Stomach (tissue), 9 donors: ENCODE data around the gene TMOD1. TPM values are rescaled to one million over a fixed set of nuclear protein-coding genes. Genes with fewer than 3 reads are reported as not detected.

Experiments
- DNase-seq, 2 donors: peaks; one replicate each; pipeline versions ENCODE4 v3.0.0 to v3.0.0-alpha.2; 2013 to 2019
- H3K27ac ChIP-seq, 5 donors: fragments of 200-600 bp in 4 of 5; sonication (generic) in 4 of 5; one replicate each; pipeline ENCODE4 v1.5.1; 2013 to 2019; ENCODE audit warnings: mild to moderate bottlenecking in 1 of 5, moderate library complexity in 1 of 5
- H3K27me3 ChIP-seq, 3 donors: fragments of 200-600 bp; sonication (generic); one replicate each; pipeline ENCODE4 v1.5.1; 2017 to 2019; ENCODE audit warnings: mixed run types in 1 of 3
- H3K36me3 ChIP-seq, 4 donors: fragments of 200-600 bp; sonication (generic); 1 replicate in 3 of 4; 2 replicates in 1 of 4; pipeline ENCODE4 v1.5.1; 2016 to 2019
- H3K4me1 ChIP-seq, 4 donors: fragments of 200-600 bp; sonication (generic); one replicate each; pipeline ENCODE4 v1.5.1; 2016 to 2019
- H3K4me3 ChIP-seq, 4 donors: fragments of 200-600 bp; sonication (generic) in 3 of 4; one replicate each; pipeline ENCODE4 v1.5.1; 2016 to 2019; ENCODE audit warnings: mild to moderate bottlenecking in 1 of 4
- H3K9me3 ChIP-seq, 4 donors: fragments of 200-600 bp; sonication (generic); one replicate each; pipeline ENCODE4 v1.5.1; 2016 to 2019
- EP300 ChIP-seq: sonication (generic); formaldehyde crosslinking; IDR thresholded peaks from one replicate; pipeline ENCODE4 v1.6.1; 2017; ENCODE audit warnings: antibody characterized with exemption
- POLR2A ChIP-seq, 4 donors: fragments of 450-650 bp; IDR thresholded peaks; one replicate each; pipeline ENCODE4 v1.6.1; 2016; ENCODE audit warnings: antibody characterized with exemption in 4 of 4, control low read depth in 2 of 4, mild to moderate bottlenecking in 1 of 4, moderate library complexity in 1 of 4
- POLR2AphosphoS5 ChIP-seq, 3 donors: sonication (generic); formaldehyde crosslinking; IDR thresholded peaks; one replicate each; pipeline ENCODE4 v1.6.1; 2016; ENCODE audit warnings: antibody characterized with exemption in 3 of 3
- WGBS, 5 donors: extraction: QIAGEN DNeasy Blood & Tissue Kit in 3 of 5; methylation state at CpG; one replicate each; pipeline versions ENCODE4 v1.1.5 to v1.1.7; 2013 to 2018; 5-methylcytosine and 5-hydroxymethylcytosine counted together
- intact Hi-C: fragments of 100-400 bp; cut with DNase I; formaldehyde crosslinking; loops from one replicate; pipeline ENCODE4 v1.15.1; 2023; ENCODE audit warnings: low total_unique reads
- polyA plus RNA-seq, 3 donors: library from polyadenylated mRNA; stranded (reverse); fragments of 200-250 nt; gene quantifications; one replicate each; pipeline ENCODE4 v1.2.3, GENCODE V29; 2013
- total RNA-seq, 5 donors: library from RNA; depleted of rRNA; stranded (reverse); fragments of >200 nt; gene quantifications; one replicate each; pipeline versions ENCODE4 v1.1.0 to v1.2.3, GENCODE V29; 2014 to 2016
- TF ChIP-seq, protein P1 (sequence below), 7 experiments: fragments of 450-650 bp in 4 of 7; fragments of 200-600 bp in 3 of 7; sonication (generic) in 3 of 7; IDR thresholded peaks; one replicate each; pipeline ENCODE4 v1.5.1; 2016 to 2019; ENCODE audit warnings: antibody characterized with exemption in 7 of 7, control low read depth in 2 of 7, mild to moderate bottlenecking in 1 of 7
- donor health status: healthy with polysubstance abuse.
- donor health status: Bipolar disorder and iron deficiency.
- donor health status: healthy.

Gene TMOD1
- total and polyA plus RNA-seq, 8 donors, result 4.6 to 34.8 (median 11.2) TPM

- intact Hi-C loops, result no loop called here
- WGBS, 5 donors, result 43 to 55% (median 45%) methylated on average over 13 of the region's 13 CpGs
- no peaks in the 10 kb centered on the region for H3K27me3 ChIP-seq
- peaks cover 0 to 38% (median 20%) of the 10 kb centered on the region in 4 donors for H3K36me3 ChIP-seq
- no peak for DNase-seq
- no peak overlapping the region for H3K4me3 ChIP-seq
- H3K27ac ChIP-seq, result peak overlapping the region in 4 of 5 donors; percentile 45 to 61 (median 54)
- H3K4me1 ChIP-seq, result peaks cover 23 to 34% (median 26%) of the 10 kb centered on the region in 4 donors
- no peak for TF ChIP-seq POLR2AphosphoS5 (IDR thresholded peaks at IDR 0.05)
- TF ChIP-seq EP300, result no peak
- TF ChIP-seq, protein P1, sequence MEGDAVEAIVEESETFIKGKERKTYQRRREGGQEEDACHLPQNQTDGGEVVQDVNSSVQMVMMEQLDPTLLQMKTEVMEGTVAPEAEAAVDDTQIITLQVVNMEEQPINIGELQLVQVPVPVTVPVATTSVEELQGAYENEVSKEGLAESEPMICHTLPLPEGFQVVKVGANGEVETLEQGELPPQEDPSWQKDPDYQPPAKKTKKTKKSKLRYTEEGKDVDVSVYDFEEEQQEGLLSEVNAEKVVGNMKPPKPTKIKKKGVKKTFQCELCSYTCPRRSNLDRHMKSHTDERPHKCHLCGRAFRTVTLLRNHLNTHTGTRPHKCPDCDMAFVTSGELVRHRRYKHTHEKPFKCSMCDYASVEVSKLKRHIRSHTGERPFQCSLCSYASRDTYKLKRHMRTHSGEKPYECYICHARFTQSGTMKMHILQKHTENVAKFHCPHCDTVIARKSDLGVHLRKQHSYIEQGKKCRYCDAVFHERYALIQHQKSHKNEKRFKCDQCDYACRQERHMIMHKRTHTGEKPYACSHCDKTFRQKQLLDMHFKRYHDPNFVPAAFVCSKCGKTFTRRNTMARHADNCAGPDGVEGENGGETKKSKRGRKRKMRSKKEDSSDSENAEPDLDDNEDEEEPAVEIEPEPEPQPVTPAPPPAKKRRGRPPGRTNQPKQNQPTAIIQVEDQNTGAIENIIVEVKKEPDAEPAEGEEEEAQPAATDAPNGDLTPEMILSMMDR (IDR thresholded peaks at IDR 0.05), result no peak
- TF ChIP-seq POLR2A (IDR thresholded peaks at IDR 0.05), result no peak
- H3K9me3 ChIP-seq, result no peaks in the 10 kb centered on the region
These were observed 62.1 kb downstream of the TMOD1 start for GRCh38 chr9:97563458-97564135.

GRCh38 chr9:97564291-97565175, 63.1 kb downstream of the TMOD1 start:
- Histone ChIP-seq H3K4me1 (peaks cover 18 to 27% (median 20%) of the 10 kb centered on the region in 4 donors), H3K9me3 (no peaks in the 10 kb centered on the region), H3K27me3 (no peaks in the 10 kb centered on the region), H3K4me3 (no peak overlapping the region), H3K27ac (peak overlapping the region in 4 of 5 donors; percentile 45 to 61 (median 54)), H3K36me3 (peaks cover 0 to 48% (median 29%) of the 10 kb centered on the region in 4 donors)
- intact Hi-C loops, result no loop called here
- TF ChIP-seq, protein P1 (IDR thresholded peaks at IDR 0.05), result no peak
- 34 to 43% (median 39%) methylated on average over 14 of the region's 14 CpGs for WGBS, 5 donors
- peak; percentile 39 to 77 for DNase-seq

- DNase-seq, result no peak
- no peak overlapping the region for H3K4me3 ChIP-seq
- H3K9me3 ChIP-seq, result no peaks in the 10 kb centered on the region
- TF ChIP-seq POLR2AphosphoS5 (IDR thresholded peaks at IDR 0.05) (no peak), EP300 (no peak), POLR2A (IDR thresholded peaks at IDR 0.05) (no peak)
- TF ChIP-seq, protein P1 (IDR thresholded peaks at IDR 0.05), result no peak
- peaks cover 0 to 55% (median 34%) of the 10 kb centered on the region in 4 donors for H3K36me3 ChIP-seq
- peaks cover 18 to 27% (median 20%) of the 10 kb centered on the region in 4 donors for H3K4me1 ChIP-seq
- H3K27ac ChIP-seq, result peak overlapping the region in 1 of 5 donors; percentile 61
- intact Hi-C loops, result no loop called here
- H3K27me3 ChIP-seq, result no peaks in the 10 kb centered on the region
- WGBS, 5 donors, result 70 to 91% (median 86%) methylated on average over 5 of the region's 5 CpGs
These were observed 63.8 kb downstream of the TMOD1 start for GRCh38 chr9:97565262-97565661.

DNA sequence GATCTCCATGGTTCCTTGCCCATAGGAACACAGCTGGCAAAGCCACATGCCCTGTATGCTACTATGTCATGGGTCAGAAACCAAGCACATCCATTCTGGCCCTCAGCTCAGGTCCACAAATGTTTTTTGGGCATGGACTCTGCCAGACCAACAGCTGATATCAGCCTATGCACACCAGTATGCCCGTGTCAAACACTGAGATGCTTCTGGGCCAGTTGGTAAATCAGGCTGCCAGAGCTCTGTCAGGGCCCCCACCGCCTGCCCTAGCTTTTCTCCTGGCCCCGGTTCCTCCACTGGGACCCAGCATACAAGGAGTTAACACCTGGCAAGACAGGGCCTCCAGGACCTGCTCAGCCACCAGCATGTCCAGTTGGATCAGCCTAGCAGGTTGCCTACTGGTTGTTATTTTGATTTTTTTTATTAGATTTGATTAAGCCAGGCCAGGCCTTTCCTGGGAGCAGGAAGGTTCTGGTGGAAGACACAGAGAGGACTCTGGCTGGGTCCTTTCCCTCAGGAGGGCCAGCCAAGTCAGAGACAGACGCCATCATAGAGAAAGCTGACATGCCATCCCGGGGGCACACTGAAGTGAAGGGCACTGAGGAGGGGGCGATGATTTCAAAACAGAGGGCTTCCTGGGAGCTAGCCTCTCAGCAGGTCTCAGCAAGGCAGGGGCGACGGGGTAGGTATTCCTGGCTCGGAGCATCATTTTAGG, 65.9 kb downstream of the TMOD1 start:
- 68 to 82% (median 79%) methylated on average over 9 of the region's 9 CpGs for WGBS, 5 donors
- H3K27ac ChIP-seq, result peak overlapping the region in 1 of 5 donors; percentile 39
- H3K4me1 ChIP-seq, result peaks cover 18 to 34% (median 27%) of the 10 kb centered on the region in 4 donors
- H3K27me3 ChIP-seq, result no peaks in the 10 kb centered on the region
- intact Hi-C loops, result no loop called here
- TF ChIP-seq, protein P1 (IDR thresholded peaks at IDR 0.05), result no peak
- DNase-seq, result no peak
- peaks cover 0 to 66% (median 46%) of the 10 kb centered on the region in 4 donors for H3K36me3 ChIP-seq
- no peaks in the 10 kb centered on the region for H3K9me3 ChIP-seq
- H3K4me3 ChIP-seq, result no peak overlapping the region
